Measurements from ENCODE around the gene STX8.

Gene STX8

DNA sequence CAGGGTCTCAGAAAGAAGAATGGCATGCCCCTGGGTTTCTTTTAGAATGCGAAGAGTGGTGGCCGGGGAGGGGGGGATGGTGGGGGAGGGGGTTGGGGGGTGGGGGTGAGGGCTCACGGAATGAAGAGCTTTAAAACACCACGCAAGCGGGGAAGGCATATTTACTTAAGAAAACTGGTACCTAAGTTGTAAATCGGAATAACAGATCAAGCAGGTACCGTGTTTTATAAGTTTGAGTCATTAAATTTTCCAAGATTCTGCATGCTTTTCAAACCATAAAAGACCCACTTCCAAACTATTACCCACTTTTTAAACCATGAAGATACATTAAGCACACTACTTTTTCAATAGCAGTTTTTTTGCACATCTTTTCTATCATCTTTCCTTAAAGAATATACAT, 130.2 kb downstream of the STX8 start:
- H3K4me3 ChIP-seq (replicated peaks; ENCODE audit: low read depth, low read length) = no peak overlapping the region
- H3K27me3 ChIP-seq (replicated peaks; ENCODE audit: control insufficient read depth, insufficient read depth, low read length) = no peaks in the 10 kb centered on the region

DNA sequence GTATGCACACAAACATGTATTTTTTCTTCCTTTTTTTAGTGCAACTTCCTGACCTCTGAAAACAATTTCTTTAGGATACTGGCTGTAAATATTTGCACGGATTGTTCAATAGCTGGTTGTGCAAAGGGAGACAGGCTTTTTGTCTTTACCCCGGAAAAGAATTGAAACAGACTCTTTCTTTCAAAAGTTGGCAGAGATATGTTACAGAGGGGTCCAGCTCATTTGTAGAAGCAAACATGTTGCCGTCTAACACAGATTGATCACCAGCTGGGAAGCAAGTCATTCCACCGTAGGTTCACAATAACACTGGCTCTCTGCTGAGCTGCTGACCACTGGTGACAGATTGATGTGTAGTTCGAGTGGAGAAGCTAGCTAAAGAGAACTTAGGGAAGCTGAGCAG, 130.9 kb downstream of the STX8 start:
- Histone ChIP-seq H3K36me3 (ENCODE audit: control insufficient read depth, insufficient read depth, low read length) (no peaks in the 10 kb centered on the region; the same call in 1 of the 2 replicates), H3K4me3 (replicated peaks; ENCODE audit: low read depth, low read length) (no peak overlapping the region), H3K27me3 (replicated peaks; ENCODE audit: control insufficient read depth, insufficient read depth, low read length) (no peaks in the 10 kb centered on the region)
- no peak for DNase-seq (ENCODE audit: extremely low read depth, insufficient read length)
- TF ChIP-seq, protein P1, sequence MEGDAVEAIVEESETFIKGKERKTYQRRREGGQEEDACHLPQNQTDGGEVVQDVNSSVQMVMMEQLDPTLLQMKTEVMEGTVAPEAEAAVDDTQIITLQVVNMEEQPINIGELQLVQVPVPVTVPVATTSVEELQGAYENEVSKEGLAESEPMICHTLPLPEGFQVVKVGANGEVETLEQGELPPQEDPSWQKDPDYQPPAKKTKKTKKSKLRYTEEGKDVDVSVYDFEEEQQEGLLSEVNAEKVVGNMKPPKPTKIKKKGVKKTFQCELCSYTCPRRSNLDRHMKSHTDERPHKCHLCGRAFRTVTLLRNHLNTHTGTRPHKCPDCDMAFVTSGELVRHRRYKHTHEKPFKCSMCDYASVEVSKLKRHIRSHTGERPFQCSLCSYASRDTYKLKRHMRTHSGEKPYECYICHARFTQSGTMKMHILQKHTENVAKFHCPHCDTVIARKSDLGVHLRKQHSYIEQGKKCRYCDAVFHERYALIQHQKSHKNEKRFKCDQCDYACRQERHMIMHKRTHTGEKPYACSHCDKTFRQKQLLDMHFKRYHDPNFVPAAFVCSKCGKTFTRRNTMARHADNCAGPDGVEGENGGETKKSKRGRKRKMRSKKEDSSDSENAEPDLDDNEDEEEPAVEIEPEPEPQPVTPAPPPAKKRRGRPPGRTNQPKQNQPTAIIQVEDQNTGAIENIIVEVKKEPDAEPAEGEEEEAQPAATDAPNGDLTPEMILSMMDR (IDR thresholded peaks at IDR 0.05; ENCODE audit: insufficient read depth, low read length, poor library complexity, severe bottlenecking) = no peak

More for the DNA sequence above, 130.2 kb downstream of the STX8 start:
- DNase-seq (ENCODE audit: extremely low read depth, insufficient read length) = no peak
- TF ChIP-seq, protein P1 (IDR thresholded peaks at IDR 0.05; ENCODE audit: insufficient read depth, low read length, poor library complexity, severe bottlenecking) = no peak
- no peaks in the 10 kb centered on the region; the same call in 1 of the 2 replicates for H3K36me3 ChIP-seq (ENCODE audit: control insufficient read depth, insufficient read depth, low read length)

- no peaks in the 10 kb centered on the region for H3K27me3 ChIP-seq (replicated peaks; ENCODE audit: control insufficient read depth, insufficient read depth, low read length)
- no peak for DNase-seq (ENCODE audit: extremely low read depth, insufficient read length)
- H3K36me3 ChIP-seq (ENCODE audit: control insufficient read depth, insufficient read depth, low read length) = no peaks in the 10 kb centered on the region; the same call in 1 of the 2 replicates
- H3K4me3 ChIP-seq (replicated peaks; ENCODE audit: low read depth, low read length) = no peak overlapping the region
- TF ChIP-seq, protein P1 (IDR thresholded peaks at IDR 0.05; ENCODE audit: insufficient read depth, low read length, poor library complexity, severe bottlenecking) = no peak
Observed at GRCh38 chr17:9443811-9444210, 131.8 kb downstream of the STX8 start.

- no peak for DNase-seq (ENCODE audit: extremely low read depth, insufficient read length)
- Histone ChIP-seq H3K27me3 (replicated peaks; ENCODE audit: control insufficient read depth, insufficient read depth, low read length) (no peaks in the 10 kb centered on the region), H3K36me3 (ENCODE audit: control insufficient read depth, insufficient read depth, low read length) (no peaks in the 10 kb centered on the region; the same call in 1 of the 2 replicates), H3K4me3 (replicated peaks; ENCODE audit: low read depth, low read length) (no peak overlapping the region)
- TF ChIP-seq, protein P1 (IDR thresholded peaks at IDR 0.05; ENCODE audit: insufficient read depth, low read length, poor library complexity, severe bottlenecking) = no peak
Observed at GRCh38 chr17:9439851-9440250, 135.8 kb downstream of the STX8 start.

DNA sequence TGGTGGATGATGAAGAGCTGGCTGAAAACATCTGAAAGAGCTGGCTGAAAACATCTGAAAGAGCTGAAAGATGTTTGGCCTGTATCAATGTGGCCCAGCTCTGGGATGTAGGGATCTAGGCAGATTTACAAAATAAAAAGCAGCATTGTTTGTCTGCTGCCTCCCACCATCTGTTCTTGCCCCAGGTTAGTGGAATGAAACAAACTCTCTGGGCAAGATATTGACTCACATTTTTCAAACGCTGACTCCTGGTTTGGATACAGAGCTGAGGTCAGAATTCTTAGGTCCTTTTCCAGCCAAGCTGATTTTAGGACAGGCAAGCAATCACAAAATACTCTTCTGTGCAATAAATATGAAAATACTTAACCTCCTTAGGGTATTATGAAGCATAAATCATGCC, 139.0 kb downstream of the STX8 start:
- TF ChIP-seq, protein P1 (IDR thresholded peaks at IDR 0.05; ENCODE audit: insufficient read depth, low read length, poor library complexity, severe bottlenecking) = no peak
- H3K27me3 ChIP-seq (replicated peaks; ENCODE audit: control insufficient read depth, insufficient read depth, low read length) = no peaks in the 10 kb centered on the region
- no peak overlapping the region for H3K4me3 ChIP-seq (replicated peaks; ENCODE audit: low read depth, low read length)
- no peak for DNase-seq (ENCODE audit: extremely low read depth, insufficient read length)
- no peaks in the 10 kb centered on the region; the same call in 1 of the 2 replicates for H3K36me3 ChIP-seq (ENCODE audit: control insufficient read depth, insufficient read depth, low read length)

DNA sequence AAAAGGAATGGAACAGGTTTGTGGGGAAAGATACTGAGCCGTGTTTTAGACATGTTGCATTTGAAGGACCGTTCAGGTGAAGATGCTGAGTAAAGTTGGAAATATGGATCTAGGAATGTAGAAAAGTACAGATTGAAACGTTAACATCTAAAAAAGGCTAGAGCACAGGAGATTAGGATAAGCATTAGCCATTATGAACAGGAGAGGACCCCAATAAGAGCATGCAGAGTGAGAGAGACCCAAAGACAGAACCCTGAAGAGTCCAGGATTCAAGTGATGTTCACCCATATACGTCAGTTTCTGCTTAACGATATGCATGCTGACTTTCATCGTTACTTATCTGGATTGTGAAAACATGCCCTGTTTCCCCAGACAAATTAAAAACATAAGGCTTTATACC, 140.5 kb downstream of the STX8 start:
- TF ChIP-seq, protein P1 (IDR thresholded peaks at IDR 0.05; ENCODE audit: insufficient read depth, low read length, poor library complexity, severe bottlenecking) = no peak
- no peak for DNase-seq (ENCODE audit: extremely low read depth, insufficient read length)
- Histone ChIP-seq H3K27me3 (replicated peaks; ENCODE audit: control insufficient read depth, insufficient read depth, low read length) (no peaks in the 10 kb centered on the region), H3K4me3 (replicated peaks; ENCODE audit: low read depth, low read length) (no peak overlapping the region), H3K36me3 (ENCODE audit: control insufficient read depth, insufficient read depth, low read length) (no peaks in the 10 kb centered on the region)
